Measurements from ENCODE around the gene COL4A4. TPM values are rescaled to one million over a fixed set of nuclear protein-coding genes. Genes with fewer than 3 reads are reported as not detected.

COL4A4 gene
- total RNA-seq, 2 donors from 2014 or later = 3.0 to 6.1 TPM

- no peaks in the 10 kb centered on the region for H3K36me3 ChIP-seq
- DNase-seq (ENCODE audit: low spot score) = no peak
- peak overlapping the region; percentile 47 to 50 for H3K4me3 ChIP-seq
- H3K9me3 ChIP-seq = no peaks in the 10 kb centered on the region
- H3K27me3 ChIP-seq (replicated peaks; ENCODE audit: insufficient read depth) = no peaks in the 10 kb centered on the region
- H3K27ac ChIP-seq = peak overlapping the region; percentile 54 to 76
- intact Hi-C loops (cut with DNase I) = no loop called here
- TF ChIP-seq POLR2AphosphoS5 (IDR thresholded peaks at IDR 0.05) = no peak
- no peak for TF ChIP-seq POLR2A (IDR thresholded peaks at IDR 0.05)
- no peak for TF ChIP-seq CTCF (IDR thresholded peaks at IDR 0.05)
- WGBS = under 1% methylated on average over 16 of the region's 20 CpGs
- no peaks in the 10 kb centered on the region for H3K4me1 ChIP-seq (replicated peaks)
Measured at GRCh38 chr2:227163485-227163997, 464 bp downstream of the COL4A4 start.

GRCh38 chr2:227161947-227162346 lies 2.1 kb downstream of the COL4A4 start:
- Histone ChIP-seq H3K9me3 (no peaks in the 10 kb centered on the region), H3K4me3 (no peak overlapping the region), H3K27me3 (replicated peaks; ENCODE audit: insufficient read depth) (no peaks in the 10 kb centered on the region), H3K36me3 (no peaks in the 10 kb centered on the region), H3K4me1 (replicated peaks) (no peaks in the 10 kb centered on the region), H3K27ac (no peak overlapping the region)
- TF ChIP-seq POLR2AphosphoS5 (IDR thresholded peaks at IDR 0.05) (no peak), CTCF (IDR thresholded peaks at IDR 0.05) (no peak), POLR2A (IDR thresholded peaks at IDR 0.05) (no peak)
- DNase-seq (ENCODE audit: low spot score) = no peak
- intact Hi-C loops (cut with DNase I) = no loop called here

- no peak for DNase-seq (ENCODE audit: low spot score)
- H3K4me1 ChIP-seq (replicated peaks) = no peaks in the 10 kb centered on the region
- H3K36me3 ChIP-seq = no peaks in the 10 kb centered on the region
- 39% methylated on average over 2 of the region's 2 CpGs for WGBS
- no peaks in the 10 kb centered on the region for H3K9me3 ChIP-seq
- no peak overlapping the region for H3K4me3 ChIP-seq
- no peaks in the 10 kb centered on the region for H3K27me3 ChIP-seq (replicated peaks; ENCODE audit: insufficient read depth)
- intact Hi-C loops (cut with DNase I) = no loop called here
- TF ChIP-seq POLR2AphosphoS5 (IDR thresholded peaks at IDR 0.05) (no peak), POLR2A (IDR thresholded peaks at IDR 0.05) (no peak), CTCF (IDR thresholded peaks at IDR 0.05) (no peak)
- H3K27ac ChIP-seq = no peak overlapping the region
Measured at GRCh38 chr2:227160164-227160563, 3.8 kb downstream of the COL4A4 start.

GRCh38 chr2:227154986-227155774 lies 8.8 kb downstream of the COL4A4 start:
- TF ChIP-seq POLR2A (IDR thresholded peaks at IDR 0.05) = no peak
- no peak for TF ChIP-seq CTCF (IDR thresholded peaks at IDR 0.05)
- TF ChIP-seq POLR2AphosphoS5 (IDR thresholded peaks at IDR 0.05) = no peak
- no peak overlapping the region for H3K27ac ChIP-seq
- 76% methylated on average over 6 of the region's 6 CpGs for WGBS
- H3K4me1 ChIP-seq (replicated peaks) = no peaks in the 10 kb centered on the region
- DNase-seq (ENCODE audit: low spot score) = no peak
- intact Hi-C loops (cut with DNase I) = no loop called here
- no peaks in the 10 kb centered on the region for H3K27me3 ChIP-seq (replicated peaks; ENCODE audit: insufficient read depth)
- H3K36me3 ChIP-seq = no peaks in the 10 kb centered on the region
- no peak overlapping the region for H3K4me3 ChIP-seq
- no peaks in the 10 kb centered on the region for H3K9me3 ChIP-seq

All from prostate gland (tissue), 2 donors.